Measurements from ENCODE around the gene CPXM2.
A peak's percentile ranks its signal among the peaks of the same experiment; 100 is the strongest.

CPXM2 gene

DNA sequence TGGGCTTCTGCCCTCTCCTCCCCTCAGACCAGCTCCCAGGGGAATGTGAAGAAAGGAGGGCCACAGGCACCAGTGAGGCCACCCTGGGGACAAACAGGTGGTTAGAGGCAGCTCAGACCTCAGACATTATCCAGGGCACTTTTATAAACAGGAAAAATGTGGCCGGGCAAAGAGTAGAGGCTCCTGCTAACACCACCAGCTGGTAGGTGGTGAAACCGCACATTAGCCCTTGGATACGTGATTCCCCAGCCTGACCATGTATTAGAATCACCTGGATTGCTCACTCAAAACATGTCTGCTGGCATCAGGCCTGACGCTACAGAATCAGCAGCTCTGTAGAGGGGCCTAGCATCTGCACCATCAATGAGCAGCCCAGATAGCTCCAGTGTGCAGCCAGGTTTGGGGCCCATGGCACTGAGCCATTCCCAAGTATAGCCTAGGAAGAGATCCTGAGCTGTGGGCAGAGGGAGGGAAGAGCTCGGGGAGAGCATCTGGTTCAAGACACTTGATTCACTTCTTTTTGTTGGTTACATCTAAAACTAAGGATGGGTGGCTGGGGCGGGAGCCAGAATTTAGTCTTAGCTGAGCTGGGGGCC is 188.3 kb downstream of the CPXM2 start:
- TF ChIP-seq, protein P1, sequence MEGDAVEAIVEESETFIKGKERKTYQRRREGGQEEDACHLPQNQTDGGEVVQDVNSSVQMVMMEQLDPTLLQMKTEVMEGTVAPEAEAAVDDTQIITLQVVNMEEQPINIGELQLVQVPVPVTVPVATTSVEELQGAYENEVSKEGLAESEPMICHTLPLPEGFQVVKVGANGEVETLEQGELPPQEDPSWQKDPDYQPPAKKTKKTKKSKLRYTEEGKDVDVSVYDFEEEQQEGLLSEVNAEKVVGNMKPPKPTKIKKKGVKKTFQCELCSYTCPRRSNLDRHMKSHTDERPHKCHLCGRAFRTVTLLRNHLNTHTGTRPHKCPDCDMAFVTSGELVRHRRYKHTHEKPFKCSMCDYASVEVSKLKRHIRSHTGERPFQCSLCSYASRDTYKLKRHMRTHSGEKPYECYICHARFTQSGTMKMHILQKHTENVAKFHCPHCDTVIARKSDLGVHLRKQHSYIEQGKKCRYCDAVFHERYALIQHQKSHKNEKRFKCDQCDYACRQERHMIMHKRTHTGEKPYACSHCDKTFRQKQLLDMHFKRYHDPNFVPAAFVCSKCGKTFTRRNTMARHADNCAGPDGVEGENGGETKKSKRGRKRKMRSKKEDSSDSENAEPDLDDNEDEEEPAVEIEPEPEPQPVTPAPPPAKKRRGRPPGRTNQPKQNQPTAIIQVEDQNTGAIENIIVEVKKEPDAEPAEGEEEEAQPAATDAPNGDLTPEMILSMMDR (IDR thresholded peaks at IDR 0.05; ENCODE audit: low read depth, low read length): 0 out of 2 replicates have a peak, but pooled peaks have one; percentile 2
- Histone ChIP-seq H3K36me3 (no peaks in the 10 kb centered on the region), H3K27ac (no peak overlapping the region), H3K27me3 (ENCODE audit: insufficient read depth, low read depth, severe bottlenecking) (peaks cover 83% of the 10 kb centered on the region), H3K4me3 (ENCODE audit: low read depth, low read length) (no peak overlapping the region), H3K9me3 (ENCODE audit: severe bottlenecking) (no peaks in the 10 kb centered on the region)
- no peak for DNase-seq

Measured in WERI-Rb-1 (cell line).